TTC549 (cell line): Measurements from ENCODE around the gene ALDH5A1.
"Not testable (repeated sequence)": the region's sequence is repeated elsewhere in the genome, so short reads cannot be mapped to it uniquely, and the experiment has no call there.

Experiments
- FAIRE-seq: peaks from 2 replicates; lab custom pipeline; 2012; peaks lifted over from hg19 to GRCh38; lab: Jason Lieb, UNC

ALDH5A1 gene

GRCh38 chr6:24486065-24486464, 8.7 kb upstream of the ALDH5A1 start:
- no peak for FAIRE-seq

- no peak for FAIRE-seq
Measured at GRCh38 chr6:24489470-24489869, 5.3 kb upstream of the ALDH5A1 start, which contains the start of gene GPLD1. Gene GPLD1, minus strand, starts transcription at chr6:24489578. Its CDS starts 67 bp downstream, at chr6:24489511.

- FAIRE-seq = no peak
Measured at GRCh38 chr6:24489881-24490280, 4.9 kb upstream of the ALDH5A1 start.

GRCh38 chr6:24490948-24491347, 3.8 kb upstream of the ALDH5A1 start:
- no peak for FAIRE-seq

GRCh38 chr6:24492475-24492874, 2.3 kb upstream of the ALDH5A1 start:
- no peak for FAIRE-seq

GRCh38 chr6:24493945-24494820, 586 bp upstream of the ALDH5A1 start:
- no peak for FAIRE-seq

- FAIRE-seq = no peak
Measured at GRCh38 chr6:24497254-24497970, 2.6 kb downstream of the ALDH5A1 start.

- no peak for FAIRE-seq
Measured at GRCh38 chr6:24500683-24501082, 5.9 kb downstream of the ALDH5A1 start.

GRCh38 chr6:24501374-24501773, 6.6 kb downstream of the ALDH5A1 start:
- FAIRE-seq = no peak

GRCh38 chr6:24501914-24502313, 7.1 kb downstream of the ALDH5A1 start:
- FAIRE-seq = no peak

GRCh38 chr6:24504287-24504648, 9.5 kb downstream of the ALDH5A1 start:
- FAIRE-seq = no peak

- FAIRE-seq = no peak
Measured at GRCh38 chr6:24504649-24505586, 10.1 kb downstream of the ALDH5A1 start.

- FAIRE-seq = no peak
Measured at GRCh38 chr6:24506814-24507520, 12.2 kb downstream of the ALDH5A1 start.

- FAIRE-seq = not testable (repeated sequence)
Measured at GRCh38 chr6:24511976-24512375, 17.2 kb downstream of the ALDH5A1 start.

- no peak for FAIRE-seq
Measured at GRCh38 chr6:24513602-24514001, 18.8 kb downstream of the ALDH5A1 start.

- no peak for FAIRE-seq
Measured at GRCh38 chr6:24517659-24518543, 23.1 kb downstream of the ALDH5A1 start.

- FAIRE-seq = no peak
Measured at GRCh38 chr6:24520929-24521546, 26.3 kb downstream of the ALDH5A1 start.

- FAIRE-seq = no peak
Measured at GRCh38 chr6:24522228-24523176, 27.7 kb downstream of the ALDH5A1 start.

GRCh38 chr6:24524329-24524728, 29.6 kb downstream of the ALDH5A1 start:
- no peak for FAIRE-seq
